Upper lobe of left lung (tissue), 4 donors: ENCODE results near the gene PPP2R5D.

Experiments used
- EP300 ChIP-seq, 4 donors: sonication (generic); formaldehyde crosslinking; IDR thresholded peaks; one replicate each; pipeline ENCODE4 v1.5.1; 2017; ENCODE audit warnings: antibody characterized with exemption in 4 of 4, control low read depth in 2 of 4
- POLR2AphosphoS5 ChIP-seq, 2 donors: sonication (generic); formaldehyde crosslinking; IDR thresholded peaks; one replicate each; pipeline ENCODE4 v1.5.1; 2017; ENCODE audit warnings: antibody characterized with exemption in 2 of 2

DNA sequence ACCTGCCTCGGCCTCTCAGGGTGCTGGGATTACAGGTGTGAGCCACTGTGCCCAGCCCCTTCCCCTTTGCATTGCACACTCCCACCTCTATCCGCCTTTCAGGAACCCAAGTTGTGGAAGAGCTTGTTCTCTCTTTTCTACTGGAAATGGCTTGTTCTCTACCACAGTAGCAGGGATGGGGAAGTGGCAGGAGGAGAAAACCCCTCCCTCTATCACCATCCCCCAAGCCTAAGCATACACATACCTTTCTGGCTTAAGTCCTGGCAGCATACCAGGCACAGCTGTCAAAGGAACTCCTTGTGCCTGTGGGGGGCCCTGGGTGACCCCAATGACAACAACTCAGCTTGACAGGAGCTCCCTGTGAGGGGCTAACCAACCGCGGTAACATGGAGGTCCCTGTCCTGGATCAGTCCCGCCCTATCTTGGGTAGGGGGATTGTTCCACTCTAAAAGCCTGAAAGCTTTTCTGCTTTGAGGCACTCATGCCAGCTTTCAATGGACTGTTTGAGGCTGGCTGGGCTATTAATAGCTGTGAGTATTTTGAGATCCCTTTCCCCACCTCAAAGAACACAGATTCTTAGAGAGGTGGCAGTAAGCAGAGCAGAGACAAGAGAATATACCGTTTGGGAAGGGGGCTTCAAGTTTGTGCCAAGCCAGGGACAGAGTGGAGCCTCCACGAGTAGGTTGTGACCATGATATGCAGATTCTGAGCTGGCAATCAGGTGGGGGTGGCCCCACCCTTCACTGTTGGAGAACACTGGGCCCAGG lies 32.0 kb downstream of the PPP2R5D start:
- TF ChIP-seq POLR2AphosphoS5 (IDR thresholded peaks at IDR 0.05) (no peak), EP300 (IDR thresholded peaks at IDR 0.05) (no peak)
